HL-60 (cell line): ENCODE data around the gene SLC9A6.

Source experiments
- CTCF ChIP-seq: IDR thresholded peaks from one replicate; pipeline ENCODE4 v1.5.1; 2011; ENCODE audit warnings: low read length, control low read depth, inconsistent platforms; ENCODE audit not compliant: insufficient read depth
- GABPA ChIP-seq: IDR thresholded peaks from 2 replicates; pipeline ENCODE4 v1.6.1; 2012; ENCODE audit warnings: low read depth
- POLR2AphosphoS5 ChIP-seq: IDR thresholded peaks from 2 replicates; pipeline ENCODE4 v1.6.1; 2012; ENCODE audit warnings: low read depth
- REST ChIP-seq: IDR thresholded peaks from 2 replicates; pipeline ENCODE4 v1.6.1; 2012; ENCODE audit warnings: low read depth; ENCODE audit not compliant: insufficient replicate concordance
- SPI1 ChIP-seq: IDR thresholded peaks from 2 replicates; pipeline ENCODE4 v1.6.1; 2012; ENCODE audit warnings: low read depth, mild to moderate bottlenecking, borderline replicate concordance

- TF ChIP-seq CTCF (no peak), POLR2AphosphoS5 (no peak), REST (no peak), GABPA (no peak), SPI1 (no peak)
Measured at GRCh38 chrX:136051611-136052010, 66.4 kb downstream of the SLC9A6 start.
